Tibial nerve (tissue), 4 donors: ENCODE results near the gene GPR108. TPM values are rescaled to one million over a fixed set of nuclear protein-coding genes. Genes with fewer than 3 reads are reported as not detected.
A peak's percentile ranks its signal among the peaks of the same experiment; 100 is the strongest.

Experiments used
- DNase-seq, 2 donors: peaks; one replicate each; pipeline ENCODE4 v3.0.0-alpha.2; 2019; ENCODE audit warnings: low spot score in 2 of 2
- H3K27ac ChIP-seq, 4 donors: fragments of 200-600 bp; sonication (generic) in 3 of 4; one replicate each; pipeline ENCODE4 v1.5.1; 2017 to 2019; ENCODE audit warnings: mild to moderate bottlenecking in 1 of 4
- H3K27me3 ChIP-seq, 2 donors: fragments of 200-600 bp; sonication (generic) in 1 of 2; one replicate each; pipeline versions ENCODE4 v1.5.1 to v1.6.0; 2017 to 2019
- H3K36me3 ChIP-seq, 3 donors: fragments of 200-600 bp; sonication (generic); one replicate each; pipeline ENCODE4 v1.5.1; 2018 to 2019
- H3K4me1 ChIP-seq, 4 donors: fragments of 200-600 bp; sonication (generic) in 3 of 4; one replicate each; pipeline ENCODE4 v1.5.1; 2017 to 2019
- H3K4me3 ChIP-seq, 4 donors: fragments of 200-600 bp; sonication (generic) in 3 of 4; one replicate each; pipeline ENCODE4 v1.5.1; 2017 to 2019; ENCODE audit warnings: mild to moderate bottlenecking in 1 of 4, moderate library complexity in 1 of 4
- H3K9me3 ChIP-seq, 4 donors: fragments of 200-600 bp; sonication (generic) in 3 of 4; one replicate each; pipeline ENCODE4 v1.5.1; 2017 to 2019
- CTCF ChIP-seq, 5 experiments: fragments of 200-600 bp in 3 of 5; fragments of 450-650 bp in 2 of 5; sonication (generic) in 3 of 5; IDR thresholded peaks; one replicate each; pipeline ENCODE4 v1.5.1; 2016 to 2019; ENCODE audit warnings: antibody characterized with exemption in 5 of 5, mild to moderate bottlenecking in 3 of 5, moderate library complexity in 2 of 5
- EP300 ChIP-seq, 2 donors: sonication (generic); formaldehyde crosslinking; IDR thresholded peaks; one replicate each; pipeline ENCODE4 v1.6.1; 2017; ENCODE audit warnings: antibody characterized with exemption in 2 of 2, mild to moderate bottlenecking in 1 of 2
- POLR2A ChIP-seq, 2 donors: fragments of 450-650 bp; IDR thresholded peaks; one replicate each; pipeline ENCODE4 v1.6.1; 2017; ENCODE audit warnings: antibody characterized with exemption in 2 of 2, mild to moderate bottlenecking in 2 of 2, moderate library complexity in 2 of 2
- WGBS, 2 donors: methylation state at CpG; one replicate each; pipeline ENCODE4 v1.1.5; 2018; 5-methylcytosine and 5-hydroxymethylcytosine counted together
- total RNA-seq, 4 donors: library from RNA; depleted of rRNA; stranded (reverse); fragments of >200 nt; gene quantifications; one replicate each; pipeline ENCODE4 v1.1.0, GENCODE V29; 2016

Gene GPR108
- total RNA-seq, 4 donors from 2014 or later: 53.4 to 79.2 (median 65.9) TPM

GRCh38 chr19:6739390-6739882 is 2.1 kb upstream of the GPR108 start, which contains the start of gene TRIP10:
TRIP10 (plus strand) TSS chr19:6739680; CDS start chr19:6739762, 82 bp downstream.
- Histone ChIP-seq H3K36me3 (peaks cover 0 to 28% (median 0%) of the 10 kb centered on the region in 3 donors), H3K9me3 (no peaks in the 10 kb centered on the region), H3K4me3 (peak within 1 kb of the TSS; percentile 85 to 88 (median 87)), H3K27me3 (no peaks in the 10 kb centered on the region), H3K4me1 (peaks cover 0 to 70% (median 37%) of the 10 kb centered on the region in 4 donors), H3K27ac (peak within 1 kb of the TSS; percentile 87 to 98 (median 94))
- 0 to 1% methylated on average over 16 to 23 of the region's 47 CpGs for WGBS, 2 donors
- peak; percentile 85 to 86 for DNase-seq
- TF ChIP-seq POLR2A (IDR thresholded peaks at IDR 0.05) (peak; percentile 50 to 72), CTCF (IDR thresholded peaks at IDR 0.05) (no peak), EP300 (IDR thresholded peaks at IDR 0.05) (peak in 1 of 2 donors; percentile 61)

GRCh38 chr19:6738787-6739389 is 1.5 kb upstream of the GPR108 start:
- 10 to 16% methylated on average over 24 of the region's 24 CpGs for WGBS, 2 donors
- Histone ChIP-seq H3K4me3 (peak overlapping the region; percentile 34 to 88 (median 63)), H3K27me3 (no peaks in the 10 kb centered on the region), H3K4me1 (peaks cover 0 to 65% (median 32%) of the 10 kb centered on the region in 4 donors), H3K9me3 (no peaks in the 10 kb centered on the region), H3K36me3 (peaks cover 0 to 28% (median 0%) of the 10 kb centered on the region in 3 donors), H3K27ac (peak overlapping the region; percentile 76 to 98 (median 94))
- no peak for DNase-seq
- TF ChIP-seq EP300 (IDR thresholded peaks at IDR 0.05) (no peak), POLR2A (IDR thresholded peaks at IDR 0.05) (no peak), CTCF (IDR thresholded peaks at IDR 0.05) (no peak)

DNA sequence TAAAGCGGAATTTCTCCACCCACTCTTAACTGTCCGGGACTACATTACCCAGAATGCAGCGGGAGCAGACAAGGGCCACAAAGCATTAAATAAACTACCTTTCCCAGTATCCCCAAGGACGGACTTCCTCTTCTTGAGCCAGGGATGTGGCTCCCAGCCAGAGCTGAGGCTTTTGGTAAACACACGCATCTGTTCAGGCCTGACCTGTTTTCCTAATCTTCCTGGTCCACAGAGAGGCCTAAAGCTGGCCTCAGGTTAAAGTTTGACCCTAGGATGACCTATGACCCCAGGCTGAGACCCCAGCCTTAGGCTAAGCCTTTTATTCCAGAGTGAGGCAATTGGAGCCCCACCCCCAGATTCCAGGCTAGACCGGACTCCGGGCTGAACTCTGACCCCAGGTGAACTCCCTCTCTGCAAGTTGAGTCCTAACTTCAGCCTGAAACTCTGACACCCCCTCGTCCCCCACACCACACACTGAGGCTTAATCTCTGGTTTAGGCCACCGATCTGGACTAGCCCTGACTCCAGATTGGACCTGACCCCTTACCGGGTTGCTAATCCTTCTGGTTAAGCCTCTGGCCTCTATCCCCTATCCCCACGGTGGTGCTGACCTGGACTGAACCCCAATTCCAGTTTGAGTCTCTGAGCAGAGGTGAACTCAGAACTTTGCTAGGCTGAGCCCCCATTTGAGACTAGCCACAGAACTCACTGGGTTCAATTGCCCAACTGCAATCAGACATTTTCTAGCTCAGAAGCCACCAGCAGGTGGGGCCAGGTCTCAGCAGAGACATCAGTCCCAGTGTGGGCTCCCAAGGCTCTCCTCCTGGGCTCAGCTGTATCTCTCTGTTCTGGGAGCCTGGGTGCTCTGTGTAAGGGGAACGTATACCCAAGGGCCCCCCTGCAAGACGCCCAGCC is 750 bp upstream of the GPR108 start:
- WGBS, 2 donors: 9 to 13% methylated on average over 13 of the region's 13 CpGs
- H3K4me1 ChIP-seq: peaks cover 0 to 57% (median 31%) of the 10 kb centered on the region in 4 donors

GRCh38 chr19:6736917-6737283 is 480 bp downstream of the GPR108 start:
- Histone ChIP-seq H3K27me3 (no peaks in the 10 kb centered on the region), H3K9me3 (no peaks in the 10 kb centered on the region), H3K36me3 (peaks cover 0 to 35% (median 0%) of the 10 kb centered on the region in 3 donors), H3K4me3 (peak overlapping the region; percentile 66 to 95 (median 80)), H3K4me1 (peaks cover 0 to 45% (median 31%) of the 10 kb centered on the region in 4 donors), H3K27ac (peak overlapping the region; percentile 92 to 98 (median 98))
- WGBS, 2 donors: 0 to 1% methylated on average over 9 to 16 of the region's 16 CpGs
- no peak for DNase-seq
- no peak for TF ChIP-seq EP300 (IDR thresholded peaks at IDR 0.05)
- no peak for TF ChIP-seq POLR2A (IDR thresholded peaks at IDR 0.05)
- no peak for TF ChIP-seq CTCF (IDR thresholded peaks at IDR 0.05)

More for the DNA sequence above, 750 bp upstream of the GPR108 start:
- H3K27ac ChIP-seq: peak overlapping the region; percentile 76 to 98 (median 94)
- peaks cover 0 to 28% (median 0%) of the 10 kb centered on the region in 3 donors for H3K36me3 ChIP-seq
- DNase-seq: peak; percentile 96 to 100
- no peaks in the 10 kb centered on the region for H3K9me3 ChIP-seq
- no peaks in the 10 kb centered on the region for H3K27me3 ChIP-seq
- TF ChIP-seq POLR2A (IDR thresholded peaks at IDR 0.05) (no peak), EP300 (IDR thresholded peaks at IDR 0.05) (peak; percentile 80 to 93), CTCF (IDR thresholded peaks at IDR 0.05) (peak; percentile 59 to 81 (median 65))
- peak overlapping the region in 2 of 4 donors; percentile 40 to 88 for H3K4me3 ChIP-seq
